HepG2 (cell line): ENCODE results near the gene THSD4. TPM values are rescaled to one million over a fixed set of nuclear protein-coding genes. Genes with fewer than 3 reads are reported as not detected.

Experiments used
- ATM ChIP-seq: fragments of 450-650 bp; IDR thresholded peaks from 2 replicates; pipeline ENCODE4 v1.7.1; 2017; ENCODE audit warnings: mild to moderate bottlenecking, borderline replicate concordance
- FOSL1 ChIP-seq: sonication (generic); formaldehyde crosslinking; IDR thresholded peaks from 2 replicates; pipeline ENCODE4 v1.9.0; 2021; ENCODE audit warnings: missing genetic modification reagents, borderline replicate concordance
- HCFC1 ChIP-seq: fragments of 150-350 bp; IDR thresholded peaks from 2 replicates; pipeline ENCODE4 v1.6.1; 2014; ENCODE audit warnings: low read depth, low read length
- HNRNPH1 ChIP-seq: fragments of 200-400 bp; formaldehyde crosslinking; optimal IDR thresholded peaks from 2 replicates; pipeline ENCODE3; 2017; ENCODE audit warnings: mild to moderate bottlenecking, low read depth, low read length
- HNRNPK ChIP-seq: fragments of 200-400 bp; formaldehyde crosslinking; IDR thresholded peaks from 2 replicates; pipeline ENCODE4 v1.6.1; 2018; ENCODE audit warnings: low read length, low read depth, moderate library complexity, mild to moderate bottlenecking; ENCODE audit not compliant: poor library complexity, severe bottlenecking
- MEIS2 ChIP-seq: sonication (generic); formaldehyde crosslinking; IDR thresholded peaks from 2 replicates; pipeline ENCODE4 v1.9.0; 2021; ENCODE audit warnings: mild to moderate bottlenecking, missing genetic modification reagents
- MIER3 ChIP-seq: IDR thresholded peaks from 2 replicates; pipeline ENCODE4 v1.6.1; 2016; ENCODE audit warnings: missing compliant biosample characterization, borderline replicate concordance
- NRL ChIP-seq: sonication (generic); formaldehyde crosslinking; IDR thresholded peaks from 2 replicates; pipeline ENCODE4 v1.5.0; 2020; ENCODE audit warnings: missing genetic modification reagents, mild to moderate bottlenecking, moderate library complexity, borderline replicate concordance
- PAWR ChIP-seq: sonication (generic); formaldehyde crosslinking; IDR thresholded peaks from 2 replicates; pipeline ENCODE4 v1.4.0; 2020; ENCODE audit warnings: missing genetic modification reagents, mild to moderate bottlenecking, borderline replicate concordance
- PCBP2 ChIP-seq: fragments of 200-400 bp; formaldehyde crosslinking; optimal IDR thresholded peaks from 2 replicates; pipeline ENCODE3; 2018; ENCODE audit warnings: low read length, low read depth; ENCODE audit not compliant: poor library complexity, severe bottlenecking
- RXRB ChIP-seq: IDR thresholded peaks from 2 replicates; pipeline ENCODE4 v1.6.1; 2016; ENCODE audit warnings: borderline replicate concordance, missing genetic modification reagents, missing compliant biosample characterization
- SMAD3 ChIP-seq: sonication (generic); formaldehyde crosslinking; IDR thresholded peaks from 2 replicates; pipeline ENCODE4 v1.4.0; 2020; ENCODE audit warnings: missing genetic modification reagents
- SMARCC2 ChIP-seq: fragments of 450-650 bp; IDR thresholded peaks from 2 replicates; pipeline ENCODE4 v1.6.1; 2017; ENCODE audit warnings: antibody characterized with exemption, mild to moderate bottlenecking
- SRY ChIP-seq: sonication (generic); formaldehyde crosslinking; IDR thresholded peaks from 2 replicates; pipeline ENCODE4 v1.8.0; 2022; ENCODE audit warnings: mild to moderate bottlenecking, missing genetic modification reagents
- THAP7 ChIP-seq: sonication (generic); formaldehyde crosslinking; IDR thresholded peaks from 2 replicates; pipeline ENCODE4 v1.8.1; 2023; ENCODE audit warnings: mild to moderate bottlenecking, missing genetic modification reagents
- YY1 ChIP-seq: IDR thresholded peaks from 2 replicates; pipeline ENCODE4 v1.6.1; 2011; ENCODE audit warnings: low read length, low read depth, moderate library complexity, mild to moderate bottlenecking; ENCODE audit not compliant: insufficient read depth, insufficient replicate concordance
- ZFYVE20 ChIP-seq: sonication (generic); formaldehyde crosslinking; IDR thresholded peaks from 2 replicates; pipeline ENCODE4 v1.8.0; 2023; ENCODE audit warnings: low read depth, mild to moderate bottlenecking, moderate library complexity, missing genetic modification reagents, borderline replicate concordance
- ZKSCAN8 ChIP-seq: IDR thresholded peaks from 2 replicates; pipeline ENCODE4 v1.6.1; 2016; ENCODE audit warnings: borderline replicate concordance, missing genetic modification reagents, missing compliant biosample characterization
- ZMYM2 ChIP-seq: sonication (generic); formaldehyde crosslinking; IDR thresholded peaks from 2 replicates; pipeline ENCODE4 v1.8.0; 2022; ENCODE audit warnings: mild to moderate bottlenecking, missing genetic modification reagents
- ZNF367 ChIP-seq: sonication (generic); formaldehyde crosslinking; IDR thresholded peaks from 2 replicates; pipeline ENCODE4 v1.4.0; 2020; ENCODE audit warnings: missing genetic modification reagents, borderline replicate concordance
- ZNF672 ChIP-seq: sonication (generic); formaldehyde crosslinking; IDR thresholded peaks from 2 replicates; pipeline ENCODE4 v1.8.1; 2022; ENCODE audit warnings: missing genetic modification reagents
- ZNF839 ChIP-seq: sonication (generic); formaldehyde crosslinking; IDR thresholded peaks from 2 replicates; pipeline ENCODE4 v1.4.0; 2020; ENCODE audit warnings: missing genetic modification reagents, mild to moderate bottlenecking, borderline replicate concordance
- polyA plus RNA-seq, 8 experiments: library from polyadenylated mRNA; depleted of rRNA in 3 of 8; stranded (reverse) in 7 of 8; unstranded in 1 of 8; fragments of >200 nt; fragmentation: Illumina TruSeq in 4 of 8; extraction: Trizol in 4 of 8; gene quantifications; 2 replicates each; pipeline versions ENCODE4 v1.2.1 to v1.2.3, GENCODE V29; 2011 to 2016; ENCODE audit warnings: low read depth in 4 of 8, missing spikeins in 1 of 8, mixed read lengths in 1 of 8; ENCODE audit not compliant: insufficient read depth in 1 of 8
- total RNA-seq, 5 experiments: library from RNA; depleted of rRNA; stranded (reverse); fragments of >200 nt; fragmentation: Illumina TruSeq; extraction: Trizol; gene quantifications; 2 replicates each; pipeline ENCODE4 v1.2.3, GENCODE V29; 2016; ENCODE audit warnings: low read depth in 1 of 5
- TF ChIP-seq, protein P1 (sequence below): sonication (generic); formaldehyde crosslinking; IDR thresholded peaks from 2 replicates; pipeline ENCODE4 v1.4.0; 2020; ENCODE audit warnings: missing genetic modification reagents; ENCODE audit errors: not compliant biosample characterization
- TF ChIP-seq, protein P2 (sequence below): sonication (generic); formaldehyde crosslinking; IDR thresholded peaks from 2 replicates; pipeline ENCODE4 v1.5.0; 2020; ENCODE audit warnings: mild to moderate bottlenecking, missing genetic modification reagents
- TF ChIP-seq, protein P3 (sequence below): sonication (generic); formaldehyde crosslinking; IDR thresholded peaks from 2 replicates; pipeline ENCODE4 v1.4.0; 2020; ENCODE audit warnings: mild to moderate bottlenecking, missing genetic modification reagents

The THSD4 gene
- total and polyA plus RNA-seq, 2 of the 13 experiments (the other 11 are each of a cell fraction or from before 2014, with no cell fraction given): 0.07 to 0.21 TPM

- no peak for TF ChIP-seq ZMYM2 (CRISPR knock-in tag)
- TF ChIP-seq ZNF839 (CRISPR knock-in tag): no peak
- TF ChIP-seq MIER3 (CRISPR knock-in tag): peak; percentile 41; the same call in 1 of the 2 replicates
- no peak for TF ChIP-seq HNRNPK
- TF ChIP-seq ZNF367 (CRISPR knock-in tag): no peak
- TF ChIP-seq ZFYVE20 (CRISPR knock-in tag): no peak
- 0 out of 2 replicates have a peak, but pooled peaks have one; percentile 44 for TF ChIP-seq SMARCC2
- TF ChIP-seq HNRNPH1: no peak
- TF ChIP-seq HCFC1: no peak
- no peak for TF ChIP-seq PAWR (CRISPR knock-in tag)
- 0 out of 2 replicates have a peak, but pooled peaks have one; percentile 55 for TF ChIP-seq ZKSCAN8 (CRISPR knock-in tag)
- TF ChIP-seq MEIS2: no peak
- no peak for TF ChIP-seq PCBP2
- peak; percentile 76 for TF ChIP-seq RXRB (CRISPR knock-in tag)
- no peak for TF ChIP-seq YY1
- peak; percentile 85; the same call in 1 of the 2 replicates for TF ChIP-seq FOSL1 (CRISPR knock-in tag)
- no peak for TF ChIP-seq ZNF672
- TF ChIP-seq, protein P1, sequence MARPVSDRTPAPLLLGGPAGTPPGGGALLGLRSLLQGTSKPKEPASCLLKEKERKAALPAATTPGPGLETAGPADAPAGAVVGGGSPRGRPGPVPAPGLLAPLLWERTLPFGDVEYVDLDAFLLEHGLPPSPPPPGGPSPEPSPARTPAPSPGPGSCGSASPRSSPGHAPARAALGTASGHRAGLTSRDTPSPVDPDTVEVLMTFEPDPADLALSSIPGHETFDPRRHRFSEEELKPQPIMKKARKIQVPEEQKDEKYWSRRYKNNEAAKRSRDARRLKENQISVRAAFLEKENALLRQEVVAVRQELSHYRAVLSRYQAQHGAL (CRISPR knock-in tag): no peak
- no peak for TF ChIP-seq THAP7 (CRISPR knock-in tag)
- TF ChIP-seq SRY (CRISPR knock-in tag): 0 out of 2 replicates have a peak, but pooled peaks have one; percentile 3
- TF ChIP-seq ATM: no peak
- TF ChIP-seq, protein P2, sequence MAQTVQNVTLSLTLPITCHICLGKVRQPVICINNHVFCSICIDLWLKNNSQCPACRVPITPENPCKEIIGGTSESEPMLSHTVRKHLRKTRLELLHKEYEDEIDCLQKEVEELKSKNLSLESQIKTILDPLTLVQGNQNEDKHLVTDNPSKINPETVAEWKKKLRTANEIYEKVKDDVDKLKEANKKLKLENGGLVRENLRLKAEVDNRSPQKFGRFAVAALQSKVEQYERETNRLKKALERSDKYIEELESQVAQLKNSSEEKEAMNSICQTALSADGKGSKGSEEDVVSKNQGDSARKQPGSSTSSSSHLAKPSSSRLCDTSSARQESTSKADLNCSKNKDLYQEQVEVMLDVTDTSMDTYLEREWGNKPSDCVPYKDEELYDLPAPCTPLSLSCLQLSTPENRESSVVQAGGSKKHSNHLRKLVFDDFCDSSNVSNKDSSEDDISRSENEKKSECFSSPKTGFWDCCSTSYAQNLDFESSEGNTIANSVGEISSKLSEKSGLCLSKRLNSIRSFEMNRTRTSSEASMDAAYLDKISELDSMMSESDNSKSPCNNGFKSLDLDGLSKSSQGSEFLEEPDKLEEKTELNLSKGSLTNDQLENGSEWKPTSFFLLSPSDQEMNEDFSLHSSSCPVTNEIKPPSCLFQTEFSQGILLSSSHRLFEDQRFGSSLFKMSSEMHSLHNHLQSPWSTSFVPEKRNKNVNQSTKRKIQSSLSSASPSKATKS (CRISPR knock-in tag): no peak
- peak; percentile 46; the same call in 1 of the 2 replicates for TF ChIP-seq SMAD3
- no peak for TF ChIP-seq NRL (CRISPR knock-in tag)
- TF ChIP-seq, protein P3, sequence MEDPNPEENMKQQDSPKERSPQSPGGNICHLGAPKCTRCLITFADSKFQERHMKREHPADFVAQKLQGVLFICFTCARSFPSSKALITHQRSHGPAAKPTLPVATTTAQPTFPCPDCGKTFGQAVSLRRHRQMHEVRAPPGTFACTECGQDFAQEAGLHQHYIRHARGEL (CRISPR knock-in tag): no peak
Measured at GRCh38 chr15:71747128-71748083, 632.1 kb downstream of the THSD4 start (continued).
